HG03103 (cell line): ENCODE measurements around the gene ZNF786.
"Not testable (repeated sequence)": the region's sequence is repeated elsewhere in the genome, so short reads cannot be mapped to it uniquely, and the experiment has no call there.

Source experiments
- ATAC-seq: cut with Tn5 transposase; IDR thresholded peaks from one replicate; pipeline ENCODE4 v1.9.1; 2021; ENCODE audit warnings: low read depth; ENCODE audit not compliant: unreplicated experiment

ZNF786 gene

GRCh38 chr7:149090397-149091195 lies at the start of gene ZNF786:
TSS of gene ZNF786 (minus strand) at chr7:149090718. CDS start at chr7:149090640, 78 bp downstream.
- ATAC-seq: peak; percentile 79

- ATAC-seq: no peak
These were observed 45.6 kb upstream of the ZNF786 start for GRCh38 chr7:149136118-149136517.

- ATAC-seq: no peak
These were observed 42.7 kb upstream of the ZNF786 start for GRCh38 chr7:149133028-149133710.

- ATAC-seq: no peak
These were observed 40.2 kb upstream of the ZNF786 start for GRCh38 chr7:149130572-149131198.

GRCh38 chr7:149126662-149127266 lies 36.2 kb upstream of the ZNF786 start:
- ATAC-seq: peak; percentile 32

GRCh38 chr7:149125863-149126661 lies 35.5 kb upstream of the ZNF786 start, which contains the start of gene ZNF425:
TSS of gene ZNF425 (minus strand) at chr7:149126324. CDS start at chr7:149126213, 111 bp downstream.
- ATAC-seq: peak; percentile 84

GRCh38 chr7:149125189-149125862 lies 34.8 kb upstream of the ZNF786 start:
- no peak for ATAC-seq

- ATAC-seq: no peak
These were observed 19.5 kb upstream of the ZNF786 start for GRCh38 chr7:149109969-149110368.

GRCh38 chr7:149104749-149105148 lies 14.2 kb upstream of the ZNF786 start:
- ATAC-seq: no peak

- no peak for ATAC-seq
These were observed 13.7 kb upstream of the ZNF786 start for GRCh38 chr7:149104214-149104613.

- no peak for ATAC-seq
These were observed 12.9 kb upstream of the ZNF786 start for GRCh38 chr7:149103424-149103823.

GRCh38 chr7:149102666-149103065 lies 12.1 kb upstream of the ZNF786 start:
- ATAC-seq: no peak

GRCh38 chr7:149100821-149101220 lies 10.3 kb upstream of the ZNF786 start:
- ATAC-seq: no peak

GRCh38 chr7:149099058-149099457 lies 8.5 kb upstream of the ZNF786 start:
- ATAC-seq: no peak

GRCh38 chr7:149097088-149097487 lies 6.6 kb upstream of the ZNF786 start:
- ATAC-seq: no peak

GRCh38 chr7:149093228-149093627 lies 2.7 kb upstream of the ZNF786 start:
- no peak for ATAC-seq

GRCh38 chr7:149092244-149092643 lies 1.7 kb upstream of the ZNF786 start:
- not testable (repeated sequence) for ATAC-seq

GRCh38 chr7:149087376-149087775 lies 3.1 kb downstream of the ZNF786 start:
- no peak for ATAC-seq

GRCh38 chr7:149085866-149086265 lies 4.7 kb downstream of the ZNF786 start:
- no peak for ATAC-seq

- no peak for ATAC-seq
These were observed 6.1 kb downstream of the ZNF786 start for GRCh38 chr7:149084407-149084806.
